ENCODE measurements around the gene LKAAEAR1.

Gene LKAAEAR1

DNA sequence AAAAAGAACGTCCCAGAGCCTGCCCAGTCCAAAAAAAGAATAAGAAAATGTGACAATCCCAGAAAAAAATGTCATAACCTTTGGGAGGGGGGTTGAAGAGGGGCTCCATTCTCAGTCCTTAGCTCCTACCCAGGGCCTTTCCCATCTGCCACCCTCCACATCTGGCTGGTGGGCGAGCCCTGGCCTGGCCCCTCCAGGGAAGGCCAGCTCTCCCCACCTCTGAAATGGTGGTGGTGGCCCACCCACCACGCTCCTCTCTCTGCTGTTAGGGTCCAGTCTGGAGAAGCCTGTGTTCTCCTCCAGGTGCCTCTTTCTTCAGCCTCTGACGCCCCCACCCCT is 5.3 kb downstream of the LKAAEAR1 start:
- DNase-seq (ENCODE audit: low read depth): no peak

DNA sequence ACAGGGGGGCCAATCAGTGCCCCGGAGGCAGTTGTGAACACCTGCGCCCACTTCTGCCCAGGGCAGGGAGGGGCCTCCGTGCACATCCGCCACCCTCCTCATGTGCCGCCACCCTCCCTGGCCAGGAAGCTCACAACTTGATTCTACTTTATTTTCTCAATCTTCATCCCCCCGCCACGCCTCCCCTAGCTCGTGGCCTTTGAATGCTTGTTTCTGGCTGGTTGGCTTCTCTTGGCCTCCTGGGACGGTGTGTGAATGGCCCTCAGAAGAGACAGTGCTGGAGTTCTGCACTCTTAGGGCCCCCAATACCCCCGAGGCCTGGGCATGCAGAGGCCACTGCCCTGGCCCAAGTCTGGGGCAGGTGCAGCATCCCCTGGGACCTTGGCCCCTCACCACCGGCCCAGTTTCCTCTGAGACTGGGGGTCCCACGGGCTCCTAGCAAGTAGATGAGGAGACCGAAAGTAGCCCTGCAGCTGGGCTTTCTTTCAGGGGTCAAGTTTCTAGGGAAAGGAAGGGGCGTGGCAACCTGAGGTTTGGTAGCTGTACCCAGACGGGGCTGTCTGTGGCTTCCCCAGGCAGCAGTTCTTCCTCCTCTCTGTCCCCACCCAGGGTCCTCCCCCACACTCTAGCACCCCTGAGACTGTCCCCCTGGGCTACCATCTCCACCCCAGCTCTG is 6.2 kb downstream of the LKAAEAR1 start:
- DNase-seq (ENCODE audit: low read depth): no peak

DNA sequence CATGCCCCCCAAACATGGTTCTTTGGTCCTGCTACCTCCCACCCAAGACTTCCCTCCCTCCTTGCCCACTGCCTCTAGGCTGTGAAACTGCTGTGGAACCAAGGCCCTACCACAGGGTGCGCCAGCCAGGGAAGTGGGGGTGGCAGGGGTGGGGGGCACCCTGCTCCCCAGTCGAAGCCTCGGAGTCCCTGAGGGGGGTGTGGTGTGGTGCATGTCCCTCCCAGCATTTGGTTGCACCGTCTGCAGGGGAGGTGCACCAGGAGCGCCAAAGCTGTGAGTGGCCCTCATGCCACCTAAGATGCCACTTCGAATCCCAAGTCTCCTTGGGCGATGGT is 6.7 kb downstream of the LKAAEAR1 start:
- DNase-seq (ENCODE audit: low read depth): no peak

DNA sequence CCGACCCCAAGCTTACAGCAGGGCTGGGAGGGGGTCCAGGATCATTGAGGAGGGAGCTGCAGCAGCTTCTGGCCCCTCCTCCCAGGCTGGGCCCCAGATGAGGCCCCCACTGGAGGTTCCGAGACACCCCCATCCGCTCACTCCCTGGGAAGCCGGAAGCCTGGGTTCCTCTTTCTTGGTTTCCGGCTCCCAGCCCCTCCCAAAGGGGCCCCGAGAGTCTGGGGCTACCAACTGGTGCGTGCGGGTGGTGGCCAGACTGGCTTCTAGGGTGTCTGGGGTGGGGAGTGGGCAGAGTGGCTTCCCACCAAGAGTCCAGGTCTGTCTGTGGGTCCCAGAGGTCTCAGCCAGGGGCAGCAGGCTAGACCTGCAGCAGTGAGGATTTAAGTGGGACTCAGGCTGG is 7.1 kb downstream of the LKAAEAR1 start:
- no peak for DNase-seq (ENCODE audit: low read depth)

DNA sequence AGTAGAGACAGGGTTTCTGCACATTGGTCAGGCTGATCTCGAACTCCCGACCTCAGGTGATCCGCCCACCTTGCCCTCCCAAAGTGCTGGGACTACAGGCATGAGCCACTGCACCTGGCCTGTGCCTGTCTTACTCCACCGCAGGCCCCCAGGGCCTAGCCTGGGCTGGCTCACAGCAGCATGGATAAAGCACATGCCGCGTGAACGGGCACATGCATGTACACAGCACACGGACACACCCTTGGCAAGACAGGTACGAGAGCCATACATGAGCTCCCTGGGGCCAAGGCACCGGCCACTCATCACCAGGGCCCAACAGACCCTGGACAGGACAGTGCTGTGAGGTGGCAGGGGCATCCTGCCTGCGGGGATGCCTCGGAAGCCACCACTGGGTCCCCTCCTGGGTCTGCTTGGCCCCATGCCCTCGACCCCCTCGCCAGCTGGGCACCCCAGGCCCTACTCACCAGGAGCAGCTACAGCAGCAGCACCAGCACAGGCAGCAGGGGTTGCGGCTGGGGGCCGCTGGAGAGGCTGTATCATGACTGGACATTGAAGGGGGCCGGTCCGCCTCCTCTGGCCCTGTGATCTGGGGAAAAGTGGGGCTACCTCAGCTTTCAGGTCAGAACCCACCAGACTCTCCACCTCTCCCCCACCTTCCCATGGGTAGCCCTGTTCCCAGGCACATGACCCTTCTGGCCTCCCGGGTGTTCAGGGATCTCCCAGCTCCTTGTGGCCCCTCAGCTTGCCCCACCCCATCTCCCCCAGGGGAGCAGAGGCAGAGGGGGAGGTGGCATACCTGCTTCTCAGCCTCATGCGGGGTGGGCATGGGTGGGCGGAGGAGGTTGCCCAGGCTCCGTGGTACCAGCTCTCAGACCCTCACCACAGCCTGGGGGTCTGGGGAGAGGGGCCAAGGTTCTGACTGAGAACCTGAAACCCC is 7.9 kb downstream of the LKAAEAR1 start:
- DNase-seq (ENCODE audit: low read depth): no peak

DNA sequence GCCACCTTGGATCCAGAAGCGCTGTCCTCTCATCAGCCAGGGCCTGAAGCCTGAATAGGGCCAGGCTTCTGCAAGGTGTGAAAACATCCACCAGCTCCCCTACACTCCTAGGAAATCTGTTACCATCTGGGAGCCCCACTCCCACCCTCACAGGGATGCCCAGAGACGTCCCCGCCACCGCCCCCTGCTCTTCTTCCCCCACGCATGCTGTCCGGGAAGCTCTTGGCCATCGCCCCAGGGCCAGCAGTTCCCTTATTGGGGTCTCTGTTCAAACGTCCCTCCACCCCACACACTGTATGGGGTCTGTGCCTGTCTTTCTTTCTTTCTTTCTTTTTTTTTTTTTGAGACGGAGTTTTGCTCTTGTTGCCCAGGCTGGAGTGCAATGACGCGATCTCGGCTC is 8.6 kb downstream of the LKAAEAR1 start:
- DNase-seq (ENCODE audit: low read depth): no peak

DNA sequence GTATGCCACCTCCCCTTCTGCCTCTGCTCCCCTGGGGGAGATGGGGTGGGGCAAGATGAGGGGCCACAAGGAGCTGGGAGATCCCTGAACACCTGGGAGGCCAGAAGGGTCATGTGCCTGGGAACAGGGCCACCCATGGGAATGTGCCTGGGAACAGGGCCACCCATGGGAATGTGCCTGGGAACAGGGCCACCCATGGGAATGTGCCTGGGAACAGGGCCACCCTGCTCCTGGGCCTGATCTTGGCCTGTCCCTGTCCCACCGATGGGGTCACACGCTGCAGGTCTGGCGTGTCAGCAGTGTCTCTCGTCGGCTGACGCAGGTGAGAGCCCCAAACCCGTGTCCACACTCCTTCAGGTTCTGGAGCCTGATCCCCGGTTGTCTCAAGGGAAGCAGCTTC is 9.2 kb downstream of the LKAAEAR1 start:
- DNase-seq (ENCODE audit: low read depth): no peak

DNA sequence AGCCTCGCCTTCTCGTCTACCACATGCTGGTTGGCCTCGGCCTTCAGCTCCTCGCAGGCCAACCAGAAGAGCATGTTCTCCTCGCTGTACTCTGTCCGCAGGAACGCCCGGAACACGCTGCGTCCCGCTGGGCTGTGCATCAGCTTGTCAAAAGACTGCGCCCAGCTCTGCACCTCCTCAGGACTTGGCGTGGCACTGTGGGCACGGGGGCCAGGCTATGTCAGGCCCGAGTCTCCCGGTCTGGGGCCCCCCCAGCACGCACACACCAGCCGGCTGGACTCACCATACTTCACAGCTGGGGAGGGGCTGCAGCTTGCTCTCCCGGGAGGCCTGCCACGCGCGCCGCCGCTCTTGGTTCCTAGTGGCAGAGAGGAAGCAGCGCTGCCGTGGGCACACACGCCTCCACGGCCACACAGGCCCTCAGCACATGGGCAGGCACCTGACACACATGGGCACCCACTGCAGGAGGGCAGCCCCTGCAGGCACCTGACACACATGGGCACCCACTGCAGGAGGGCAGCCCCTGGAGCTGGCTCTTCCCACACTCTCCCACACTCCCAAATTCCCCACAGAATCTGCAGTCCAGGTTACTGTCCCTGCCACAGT is 9.9 kb downstream of the LKAAEAR1 start:
- DNase-seq (ENCODE audit: low read depth): no peak

DNA sequence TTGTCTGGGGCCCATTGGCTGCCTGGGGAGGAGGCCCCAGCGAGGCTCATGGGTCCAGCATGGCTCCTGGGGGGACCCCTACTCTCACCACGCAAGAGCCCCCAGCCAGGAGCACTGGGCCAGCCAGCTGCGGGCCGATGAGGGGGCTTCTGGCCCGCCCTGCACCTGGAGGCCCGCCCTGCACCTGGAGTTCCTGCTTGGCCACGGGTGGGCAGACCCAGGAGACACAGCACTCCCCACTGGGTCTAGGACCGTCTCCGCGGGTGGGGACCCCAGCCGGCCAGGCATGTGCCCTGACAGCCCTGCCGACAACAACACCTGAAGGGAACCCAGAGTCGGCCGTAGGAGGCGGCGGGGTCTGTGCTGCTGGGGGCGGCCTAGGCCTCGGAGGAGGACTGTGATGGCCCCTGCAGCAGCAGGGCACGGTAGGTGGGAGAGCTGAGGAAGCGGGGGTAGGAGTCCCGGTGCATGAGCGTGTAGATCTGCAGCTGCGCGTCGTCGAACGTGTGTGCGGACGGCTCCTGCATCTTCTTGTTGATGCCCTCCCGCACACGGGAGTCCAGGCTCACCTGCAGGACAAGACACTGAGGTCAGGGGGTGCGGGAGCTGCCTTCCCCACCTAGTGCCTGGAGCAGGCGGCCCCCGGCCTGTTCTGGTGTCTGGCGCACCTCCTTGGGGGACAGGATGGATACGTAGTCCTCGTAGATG is 10.6 kb downstream of the LKAAEAR1 start:
- no peak for DNase-seq (ENCODE audit: low read depth)

DNA sequence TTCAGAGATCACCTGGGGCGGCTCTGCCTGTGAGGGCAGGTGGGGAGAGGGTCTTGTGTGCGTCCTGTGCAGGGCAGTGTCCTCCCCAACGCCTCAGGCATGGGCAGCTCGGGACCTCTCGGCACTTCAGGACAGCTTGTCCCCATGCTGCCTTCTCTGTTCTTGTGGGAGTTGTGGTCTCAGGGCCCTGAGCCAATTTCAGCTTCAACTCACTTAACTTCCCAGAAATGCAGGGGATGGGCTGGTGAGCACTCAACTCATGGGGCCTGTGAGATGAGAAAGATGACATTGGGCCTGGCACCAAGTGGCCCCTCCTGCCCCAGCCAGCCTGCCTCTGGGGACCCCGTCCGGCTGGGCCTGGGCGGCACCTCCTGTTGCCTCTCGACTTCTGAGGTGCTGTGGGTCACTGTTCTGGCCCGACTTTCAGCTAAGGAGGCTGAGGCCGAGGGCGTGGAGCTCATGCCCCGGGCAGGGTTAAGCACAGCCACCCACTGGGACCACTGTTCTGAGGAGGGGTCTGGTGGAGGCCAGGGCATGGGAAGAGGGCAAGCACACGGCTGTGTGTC is 11.6 kb downstream of the LKAAEAR1 start:
- DNase-seq (ENCODE audit: low read depth): no peak

DNA sequence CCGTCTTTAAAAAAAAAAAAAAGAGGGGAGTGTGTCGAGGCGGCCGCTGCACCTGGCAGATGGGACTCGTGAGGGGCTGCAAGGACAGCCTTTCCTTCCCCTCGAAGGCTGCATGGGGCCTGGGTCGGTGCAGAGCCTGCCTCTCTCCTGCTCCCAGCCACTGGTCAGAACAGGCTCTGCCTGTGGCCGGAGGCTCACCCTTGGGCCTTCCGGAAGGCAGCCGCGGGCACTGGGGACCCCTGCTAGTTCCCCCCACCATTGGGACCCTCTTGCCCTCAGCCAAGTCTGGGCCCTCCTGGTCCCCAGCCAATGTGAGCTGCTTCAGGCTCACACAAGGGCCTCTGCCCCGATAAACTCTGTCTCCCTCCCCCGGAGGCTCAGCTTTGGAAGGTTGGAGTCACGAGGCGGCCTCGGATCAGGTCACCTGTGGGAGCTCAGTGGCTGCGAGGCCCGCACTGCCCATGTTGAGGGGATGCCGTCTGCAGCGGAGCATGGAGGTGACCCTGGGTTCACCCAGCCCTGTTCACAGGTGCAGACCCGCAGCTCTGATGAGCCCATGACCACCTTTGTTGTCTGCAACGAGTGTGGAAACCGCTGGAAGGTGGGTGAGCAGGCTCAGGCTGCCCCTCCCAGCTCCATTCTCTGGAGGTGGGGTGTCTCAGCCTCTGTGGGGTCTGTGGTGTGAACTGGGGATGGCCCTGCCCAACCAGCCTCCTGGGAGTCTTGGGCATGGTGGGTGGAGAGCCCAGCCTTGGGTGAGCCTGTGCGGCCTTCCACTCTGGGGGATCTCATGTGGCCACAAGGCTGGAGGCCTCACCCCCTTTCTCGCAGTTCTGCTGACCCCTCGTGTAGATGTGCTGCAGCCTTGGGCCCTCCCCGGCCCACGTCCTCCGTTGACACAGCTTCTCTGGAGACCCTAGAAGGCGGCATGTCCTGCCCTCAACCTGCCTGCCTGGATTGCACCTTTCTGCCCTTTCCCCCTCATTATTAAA is 12.6 kb downstream of the LKAAEAR1 start:
- DNase-seq (ENCODE audit: low read depth): no peak

DNA sequence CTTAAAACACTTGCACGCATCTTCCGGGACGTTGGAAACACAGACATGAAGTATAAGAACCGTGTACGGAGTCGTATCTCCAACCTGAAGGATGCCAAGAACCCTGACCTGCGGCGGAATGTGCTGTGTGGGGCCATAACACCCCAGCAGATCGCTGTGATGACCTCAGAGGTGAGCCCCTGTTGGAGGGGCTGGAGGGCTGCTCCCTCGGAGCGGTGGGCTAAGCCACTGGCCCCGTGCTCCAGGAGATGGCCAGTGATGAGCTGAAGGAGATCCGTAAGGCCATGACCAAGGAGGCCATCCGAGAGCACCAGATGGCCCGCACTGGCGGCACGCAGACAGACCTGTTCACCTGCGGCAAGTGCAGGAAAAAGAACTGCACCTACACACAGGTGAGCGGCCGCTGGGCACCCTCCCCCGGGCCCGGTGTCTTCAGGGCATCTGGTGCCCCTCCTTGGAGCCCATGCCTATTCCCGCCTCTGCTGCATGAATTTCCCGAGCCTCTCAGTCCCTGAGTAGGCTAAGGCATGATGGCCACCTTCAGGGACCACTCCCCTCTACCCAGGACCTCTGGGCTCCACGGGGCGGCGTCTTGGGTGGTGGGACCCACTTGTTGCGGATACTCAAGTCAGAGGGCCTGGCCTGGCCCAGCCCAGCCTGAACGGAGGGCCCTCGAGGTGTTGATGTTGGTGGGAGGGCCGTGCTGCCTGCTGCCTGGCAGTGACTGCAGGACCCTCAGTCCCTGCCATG is 13.8 kb downstream of the LKAAEAR1 start:
- DNase-seq (ENCODE audit: low read depth): no peak

DNA sequence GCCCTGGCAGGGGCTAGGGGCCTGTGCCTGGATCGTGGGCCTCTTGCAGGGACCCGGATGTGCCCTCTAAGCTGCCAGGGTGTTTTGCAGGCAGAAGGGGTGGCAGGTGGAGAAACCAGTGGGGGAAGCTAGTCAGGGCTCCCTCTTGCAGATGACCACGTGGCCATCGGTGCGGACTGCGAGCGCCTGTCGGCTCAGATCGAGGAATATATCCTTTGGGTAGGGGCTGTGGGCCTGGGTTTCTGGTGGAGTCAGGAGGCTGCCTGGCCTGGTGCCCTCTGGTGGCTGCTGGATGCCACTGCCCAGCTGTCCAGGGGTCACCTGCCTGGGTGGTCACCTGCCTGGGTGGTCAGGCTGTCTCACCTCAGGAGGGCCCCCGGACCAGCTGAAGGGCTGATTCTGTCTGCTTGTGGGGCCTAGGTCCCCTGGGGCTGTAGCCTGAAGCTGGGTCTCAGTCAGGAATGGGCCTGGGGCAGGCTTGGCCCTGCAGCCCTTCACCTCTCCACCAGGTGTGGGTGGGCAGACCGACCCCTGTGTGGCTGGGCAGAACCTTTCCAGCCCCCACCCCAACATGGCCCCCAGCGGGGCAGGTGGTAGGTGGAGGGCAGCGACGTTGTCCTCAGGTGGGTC is 14.5 kb downstream of the LKAAEAR1 start:
- DNase-seq (ENCODE audit: low read depth): no peak

DNA sequence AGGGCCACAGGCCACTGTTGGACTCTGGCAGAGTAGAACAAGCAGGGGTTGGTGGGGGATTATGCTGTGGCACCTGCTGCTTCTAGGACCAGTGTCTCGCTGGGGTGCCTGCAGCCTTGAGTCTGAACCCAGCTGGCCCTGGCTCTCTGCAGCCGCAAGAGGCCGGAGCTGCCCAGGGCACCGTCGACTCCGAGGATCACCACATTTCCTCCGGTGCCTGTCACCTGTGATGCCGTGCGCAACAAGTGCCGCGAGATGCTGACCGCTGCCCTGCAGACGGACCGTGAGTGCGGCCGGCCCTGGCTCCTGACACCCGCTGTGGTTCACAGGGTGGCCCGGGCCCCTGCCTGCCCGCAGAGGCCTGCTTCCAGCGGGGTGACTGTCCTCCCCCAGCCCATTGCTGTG is 15.0 kb downstream of the LKAAEAR1 start:
- no peak for DNase-seq (ENCODE audit: low read depth)

DNA sequence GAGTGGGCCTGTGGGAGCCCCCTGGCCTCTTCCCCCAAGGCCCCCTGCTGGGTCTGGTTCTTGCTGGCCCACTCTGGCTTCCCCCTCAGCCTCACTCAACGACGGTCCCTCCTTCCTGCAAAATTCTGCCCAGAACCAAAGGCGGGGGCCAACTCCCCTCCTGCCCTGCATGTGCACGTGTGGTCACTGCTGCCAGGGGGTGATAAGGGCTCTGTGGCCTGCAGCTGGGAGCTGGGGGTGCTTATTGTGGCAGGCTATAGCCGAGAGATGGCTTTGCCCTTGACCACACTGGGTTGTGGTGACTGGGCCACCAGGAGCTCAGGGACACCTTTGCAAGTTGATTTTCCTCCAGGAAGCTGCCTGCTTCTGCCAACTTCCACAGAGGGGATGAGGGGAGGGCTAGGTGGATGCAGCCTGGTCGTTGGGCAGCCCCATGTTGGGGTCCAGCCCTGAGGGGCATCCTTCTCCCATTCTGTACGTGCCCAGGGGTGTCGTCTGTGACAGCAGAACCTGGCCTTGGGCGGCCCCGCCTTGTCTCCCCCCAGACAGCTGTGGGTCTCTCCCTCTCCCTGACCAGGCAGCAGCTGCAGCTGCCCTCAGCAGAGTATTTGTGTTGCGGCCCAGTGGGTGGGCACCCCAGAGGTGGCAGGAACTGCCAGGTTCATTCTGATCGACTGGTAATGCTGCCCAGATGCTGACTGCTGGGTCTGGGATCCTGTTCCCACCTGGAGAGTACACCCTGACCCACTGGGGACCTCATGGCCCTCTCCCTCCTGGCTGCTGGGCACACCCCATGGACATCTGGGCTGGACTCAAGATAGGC is 15.6 kb downstream of the LKAAEAR1 start:
- DNase-seq (ENCODE audit: low read depth): no peak

DNA sequence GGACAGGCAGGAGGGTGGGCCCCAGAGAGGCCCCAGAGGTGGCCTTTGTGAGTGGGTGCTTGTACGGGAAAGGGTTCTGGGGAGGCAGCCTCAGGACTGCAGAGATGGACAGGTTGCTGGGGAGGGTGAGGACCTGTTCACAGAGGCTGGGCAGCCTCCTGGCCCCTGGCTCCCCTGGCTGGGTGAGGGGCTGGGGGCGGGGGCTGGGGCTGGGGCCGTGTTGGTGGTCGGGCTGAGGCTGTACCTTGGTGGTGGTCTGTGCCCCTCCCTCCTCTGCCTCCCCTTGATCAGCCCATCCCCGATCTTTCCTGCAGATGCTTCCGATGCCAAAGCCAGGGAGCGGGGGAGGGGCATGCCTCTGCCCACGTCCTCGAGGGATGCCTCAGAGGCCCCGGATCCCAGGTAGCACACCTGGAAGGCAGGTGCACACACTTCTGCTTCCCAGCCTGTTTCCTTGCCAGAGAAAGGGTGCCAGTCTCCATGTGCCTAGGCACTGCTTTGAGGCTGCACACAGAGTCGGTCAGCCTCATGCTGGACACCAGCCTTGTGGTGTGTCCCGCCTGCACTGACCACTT is 16.4 kb downstream of the LKAAEAR1 start:
- no peak for DNase-seq (ENCODE audit: low read depth)

DNA sequence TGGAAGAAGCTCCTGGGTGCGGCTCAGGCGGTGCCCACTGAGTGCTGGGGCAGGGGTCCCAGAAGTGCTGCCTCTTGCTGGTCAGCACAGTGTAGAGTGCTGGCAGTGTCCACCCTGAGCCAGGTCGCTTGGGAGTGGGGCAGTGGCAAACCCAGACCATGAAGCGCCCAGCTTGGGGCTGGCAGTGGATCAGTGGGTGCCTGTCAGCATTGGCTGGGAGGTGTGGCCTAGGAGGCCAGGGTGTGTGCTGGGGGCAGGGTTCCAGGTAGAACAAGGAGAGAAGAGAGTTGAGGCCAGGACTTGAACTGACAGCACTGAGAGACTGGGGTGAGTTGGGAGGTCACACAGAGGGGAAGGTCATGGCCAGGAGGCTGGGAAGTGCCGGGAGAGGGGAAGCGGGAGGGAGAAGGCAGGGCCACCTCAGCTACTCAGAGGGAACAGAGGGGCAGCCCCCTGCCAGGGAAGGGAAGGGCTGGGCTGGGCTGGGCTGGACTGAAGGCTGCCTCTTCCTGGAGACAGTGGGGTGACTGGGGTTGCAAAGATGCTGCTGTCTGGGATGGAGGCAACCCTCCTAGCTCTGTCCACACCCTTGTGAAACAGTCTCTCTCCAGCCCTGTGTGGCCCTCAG is 17.1 kb downstream of the LKAAEAR1 start:
- DNase-seq (ENCODE audit: low read depth): no peak

DNA sequence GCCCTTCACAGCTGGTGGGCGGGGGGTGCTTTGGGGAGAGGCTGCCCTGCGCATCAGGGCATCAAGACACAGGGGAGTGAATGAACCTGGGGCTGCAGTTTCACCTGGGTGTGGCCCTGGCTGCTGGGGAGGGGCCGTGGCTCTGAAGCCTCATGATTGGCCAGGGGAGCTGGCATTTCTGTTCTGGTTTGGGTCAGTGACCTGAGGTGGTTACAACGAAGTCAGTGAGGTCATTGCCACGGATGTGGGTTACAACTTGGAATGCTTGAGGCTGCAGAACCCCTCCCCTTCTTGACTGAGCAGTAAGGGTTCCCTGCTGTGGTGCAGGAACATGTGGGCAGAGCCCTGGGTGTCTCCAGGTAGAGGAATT is 18.2 kb downstream of the LKAAEAR1 start:
- no peak for DNase-seq (ENCODE audit: low read depth)

All from fibroblast of the conjunctiva (primary cell).